GM12878 (cell line): ENCODE measurements around the gene TCERG1L.

Source experiments
- CTCF ChIP-seq, 3 experiments: IDR thresholded peaks in 2 of 3; conservative IDR thresholded peaks in 1 of 3; 2 replicates each; pipeline ENCODE4 v1.5.1; 2011; ENCODE audit warnings: low read depth in 3 of 3, low read length in 3 of 3, mild to moderate bottlenecking in 3 of 3, control low read depth in 2 of 3, moderate library complexity in 2 of 3, inconsistent platforms in 1 of 3, mixed read lengths in 1 of 3; ENCODE audit not compliant: control insufficient read depth in 2 of 3, insufficient read depth in 1 of 3; ENCODE audit errors: extremely low read depth in 1 of 3
- FOXK2 ChIP-seq: fragments of 450-650 bp; IDR thresholded peaks from 2 replicates; pipeline ENCODE4 v1.6.1; 2017; ENCODE audit warnings: mild to moderate bottlenecking, moderate library complexity
- MTA3 ChIP-seq: IDR thresholded peaks from 2 replicates; pipeline ENCODE4 v1.6.1; 2012; ENCODE audit warnings: low read length, inconsistent platforms, borderline replicate concordance
- MYC ChIP-seq: IDR thresholded peaks from 2 replicates; pipeline ENCODE4 v1.6.1; 2011; ENCODE audit warnings: mild to moderate bottlenecking, low read length, moderate library complexity, inconsistent platforms; ENCODE audit not compliant: insufficient read depth, insufficient replicate concordance, insufficient read length, severe bottlenecking
- PBX3 ChIP-seq: IDR thresholded peaks from 2 replicates; pipeline ENCODE4 v1.6.1; 2011; ENCODE audit warnings: mild to moderate bottlenecking, low read depth, low read length, moderate library complexity; ENCODE audit not compliant: insufficient replicate concordance
- POLR2A ChIP-seq: IDR thresholded peaks from 2 replicates; pipeline ENCODE4 v1.6.1; 2011; ENCODE audit warnings: low read depth, mild to moderate bottlenecking, low read length
- RAD51 ChIP-seq: fragments of 450-650 bp; IDR thresholded peaks from 2 replicates; pipeline ENCODE4 v1.6.1; 2016; ENCODE audit warnings: moderate library complexity, mild to moderate bottlenecking, inconsistent platforms
- REST ChIP-seq: IDR thresholded peaks from 2 replicates; pipeline ENCODE4 v1.6.1; 2012; ENCODE audit warnings: mild to moderate bottlenecking, low read depth, low read length
- SUZ12 ChIP-seq: fragments of 200-600 bp; sonication (generic); IDR thresholded peaks from one replicate; pipeline ENCODE4 v1.6.1; 2018; ENCODE audit warnings: antibody characterized with exemption, mild to moderate bottlenecking; ENCODE audit not compliant: unreplicated experiment
- USF1 ChIP-seq: IDR thresholded peaks from 2 replicates; pipeline ENCODE4 v1.6.1; 2011; ENCODE audit warnings: borderline replicate concordance, low read depth, mild to moderate bottlenecking, moderate library complexity, mixed read lengths, low read length; ENCODE audit not compliant: insufficient read depth; ENCODE audit errors: extremely low read length
- USF2 ChIP-seq: IDR thresholded peaks from 2 replicates; pipeline ENCODE4 v1.6.1; 2011; ENCODE audit warnings: low read depth, low read length, improper control_type of control experiment, borderline replicate concordance
- YY1 ChIP-seq: IDR thresholded peaks from 2 replicates; pipeline ENCODE4 v1.6.1; 2011; ENCODE audit warnings: low read depth, mild to moderate bottlenecking, low read length
- ZBTB33 ChIP-seq: fragments of 450-650 bp; IDR thresholded peaks from 2 replicates; pipeline ENCODE4 v1.6.1; 2017; ENCODE audit warnings: mild to moderate bottlenecking

GRCh38 chr10:131086511-131086910 lies 225.0 kb downstream of the TCERG1L start:
- TF ChIP-seq CTCF (IDR thresholded peaks at IDR 0.05 in 2 of 3, conservative IDR thresholded peaks at IDR 0.05 in 1 of 3; ENCODE audit: control insufficient read depth in 2 of 3, extremely low read depth in 1 of 3, insufficient read depth in 1 of 3, low read depth in 3 of 3, low read length in 3 of 3) (no peak), RAD51 (no peak), PBX3 (no peak), USF2 (no peak), YY1 (no peak), SUZ12 (no peak), ZBTB33 (no peak), MYC (no peak), POLR2A (no peak), FOXK2 (no peak), REST (no peak), USF1 (no peak), MTA3 (no peak)
